Glutamatergic neuron (in vitro differentiated cells): ENCODE results near the gene PRSS36. TPM values are rescaled to one million over a fixed set of nuclear protein-coding genes. Genes with fewer than 3 reads are reported as not detected.
"Not testable (repeated sequence)": the region's sequence is repeated elsewhere in the genome, so short reads cannot be mapped to it uniquely, and the experiment has no call there.

Source experiments
- DNase-seq: peaks from one replicate; pipeline ENCODE4 v3.0.0; 2022
- H3K27ac Mint-ChIP-seq: one replicate; pipeline ENCODE4 v1.8.0; 2020; ENCODE audit warnings: mild to moderate bottlenecking, mixed read lengths, inconsistent platforms; ENCODE audit not compliant: unreplicated experiment
- H3K27me3 Mint-ChIP-seq: one replicate; pipeline ENCODE4 v1.8.0; 2020; ENCODE audit warnings: mild to moderate bottlenecking, moderate library complexity, mixed read lengths, inconsistent platforms; ENCODE audit not compliant: unreplicated experiment
- H3K36me3 Mint-ChIP-seq: one replicate; pipeline ENCODE4 v1.8.0; 2020; ENCODE audit warnings: mild to moderate bottlenecking, mixed read lengths, inconsistent platforms; ENCODE audit not compliant: unreplicated experiment
- H3K4me1 Mint-ChIP-seq: one replicate; pipeline ENCODE4 v1.8.0; 2020; ENCODE audit warnings: mild to moderate bottlenecking, low read depth, mixed read lengths, inconsistent platforms; ENCODE audit not compliant: unreplicated experiment
- H3K4me3 Mint-ChIP-seq: one replicate; pipeline ENCODE4 v1.8.0; 2020; ENCODE audit warnings: mild to moderate bottlenecking, mixed read lengths, inconsistent platforms; ENCODE audit not compliant: unreplicated experiment
- H3K9me3 Mint-ChIP-seq: one replicate; pipeline ENCODE4 v1.8.0; 2020; ENCODE audit warnings: mild to moderate bottlenecking, moderate library complexity, mixed read lengths, inconsistent platforms; ENCODE audit not compliant: unreplicated experiment
- total RNA-seq: library from RNA; stranded (reverse); fragmentation: NEBNext Ultra II Directional; extraction: Animal tissue kit (Norgen Biotek cat#: 25700); gene quantifications from one replicate; pipeline ENCODE4 v1.2.1, GENCODE V29; 2021; ENCODE audit not compliant: unreplicated experiment
- TF ChIP-seq, protein P1 (sequence below): fragments of 200-600 bp; sonication (generic); IDR thresholded peaks from one replicate; pipeline ENCODE4 v1.5.0; 2021; ENCODE audit not compliant: partially characterized antibody, unreplicated experiment

Gene PRSS36
- total RNA-seq, 1 donor from 2014 or later: 0.61 TPM

DNA sequence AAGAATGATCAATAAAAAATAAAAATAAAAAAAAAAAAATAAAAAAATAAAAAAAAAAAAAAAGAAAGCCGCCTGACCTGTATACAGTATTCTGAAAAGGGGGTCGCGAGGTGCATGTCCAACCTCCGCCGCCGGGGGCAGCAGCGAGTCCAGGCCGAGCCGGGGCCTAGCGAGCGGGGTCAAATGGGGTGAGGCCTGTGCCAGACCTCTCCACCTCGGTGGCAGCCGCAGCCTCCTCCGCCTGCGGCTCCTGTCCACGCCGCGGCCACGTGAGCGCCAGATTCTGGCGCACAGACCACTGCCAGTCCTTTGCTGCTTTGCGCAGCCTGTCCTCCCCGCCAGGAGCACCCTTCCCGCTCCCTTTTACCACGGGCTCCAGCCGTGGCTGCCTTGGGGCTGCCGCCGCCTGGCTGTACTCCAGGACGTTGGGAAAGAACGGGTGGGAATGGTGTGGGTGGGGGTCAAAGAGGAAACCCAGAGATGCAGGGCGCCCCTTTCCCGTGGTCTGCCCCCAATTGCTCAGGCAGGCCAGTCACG lies 44.1 kb downstream of the PRSS36 start:
- Mint-ChIP-seq H3K27me3 (peaks cover 8% of the 10 kb centered on the region), H3K27ac (no peak overlapping the region), H3K4me1 (peaks cover 11% of the 10 kb centered on the region), H3K4me3 (no peak overlapping the region), H3K9me3 (peaks cover 17% of the 10 kb centered on the region), H3K36me3 (no peaks in the 10 kb centered on the region)
- TF ChIP-seq, protein P1, sequence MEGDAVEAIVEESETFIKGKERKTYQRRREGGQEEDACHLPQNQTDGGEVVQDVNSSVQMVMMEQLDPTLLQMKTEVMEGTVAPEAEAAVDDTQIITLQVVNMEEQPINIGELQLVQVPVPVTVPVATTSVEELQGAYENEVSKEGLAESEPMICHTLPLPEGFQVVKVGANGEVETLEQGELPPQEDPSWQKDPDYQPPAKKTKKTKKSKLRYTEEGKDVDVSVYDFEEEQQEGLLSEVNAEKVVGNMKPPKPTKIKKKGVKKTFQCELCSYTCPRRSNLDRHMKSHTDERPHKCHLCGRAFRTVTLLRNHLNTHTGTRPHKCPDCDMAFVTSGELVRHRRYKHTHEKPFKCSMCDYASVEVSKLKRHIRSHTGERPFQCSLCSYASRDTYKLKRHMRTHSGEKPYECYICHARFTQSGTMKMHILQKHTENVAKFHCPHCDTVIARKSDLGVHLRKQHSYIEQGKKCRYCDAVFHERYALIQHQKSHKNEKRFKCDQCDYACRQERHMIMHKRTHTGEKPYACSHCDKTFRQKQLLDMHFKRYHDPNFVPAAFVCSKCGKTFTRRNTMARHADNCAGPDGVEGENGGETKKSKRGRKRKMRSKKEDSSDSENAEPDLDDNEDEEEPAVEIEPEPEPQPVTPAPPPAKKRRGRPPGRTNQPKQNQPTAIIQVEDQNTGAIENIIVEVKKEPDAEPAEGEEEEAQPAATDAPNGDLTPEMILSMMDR: peak; percentile 72
- peak; percentile 78 for DNase-seq

DNA sequence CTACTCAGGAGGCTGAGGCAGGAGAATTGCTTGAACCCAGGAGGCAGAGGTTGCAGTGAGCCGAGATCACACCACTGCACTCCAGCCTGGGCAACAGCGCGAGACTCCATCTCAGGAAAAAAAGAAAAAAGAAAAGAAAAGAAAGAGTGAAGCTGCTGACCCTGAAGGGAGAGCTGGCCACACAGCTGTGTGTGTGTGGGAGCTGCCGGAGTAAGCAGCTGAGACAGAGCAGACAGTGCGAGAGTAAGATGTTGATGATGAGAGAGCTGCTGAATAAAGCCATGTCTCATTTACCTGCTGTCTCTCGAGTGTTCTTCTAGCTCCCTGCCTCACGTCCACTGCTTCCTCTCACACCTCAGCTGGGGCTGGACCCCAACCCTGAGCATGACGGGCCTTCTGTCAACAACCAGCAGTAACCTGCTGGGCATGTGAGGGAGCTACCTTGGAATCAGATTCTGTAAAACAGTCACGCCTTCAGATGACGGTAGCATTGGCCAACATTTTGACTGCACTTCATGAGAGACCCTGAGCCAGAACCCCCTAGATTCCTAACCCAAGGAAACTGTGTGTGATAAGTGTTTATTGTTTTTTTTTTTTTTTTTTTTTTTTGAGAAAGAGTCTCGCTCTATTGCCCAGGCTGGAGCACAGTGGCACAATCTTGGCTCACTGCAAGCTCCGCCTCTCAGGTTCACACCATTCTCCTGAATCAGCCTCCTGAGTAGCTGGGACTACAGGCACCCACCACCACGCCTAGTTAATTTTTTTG lies 48.8 kb downstream of the PRSS36 start:
- not testable (repeated sequence) for H3K27ac Mint-ChIP-seq, H3K36me3 Mint-ChIP-seq, DNase-seq, H3K9me3 Mint-ChIP-seq, H3K4me3 Mint-ChIP-seq, H3K27me3 Mint-ChIP-seq, H3K4me1 Mint-ChIP-seq

DNA sequence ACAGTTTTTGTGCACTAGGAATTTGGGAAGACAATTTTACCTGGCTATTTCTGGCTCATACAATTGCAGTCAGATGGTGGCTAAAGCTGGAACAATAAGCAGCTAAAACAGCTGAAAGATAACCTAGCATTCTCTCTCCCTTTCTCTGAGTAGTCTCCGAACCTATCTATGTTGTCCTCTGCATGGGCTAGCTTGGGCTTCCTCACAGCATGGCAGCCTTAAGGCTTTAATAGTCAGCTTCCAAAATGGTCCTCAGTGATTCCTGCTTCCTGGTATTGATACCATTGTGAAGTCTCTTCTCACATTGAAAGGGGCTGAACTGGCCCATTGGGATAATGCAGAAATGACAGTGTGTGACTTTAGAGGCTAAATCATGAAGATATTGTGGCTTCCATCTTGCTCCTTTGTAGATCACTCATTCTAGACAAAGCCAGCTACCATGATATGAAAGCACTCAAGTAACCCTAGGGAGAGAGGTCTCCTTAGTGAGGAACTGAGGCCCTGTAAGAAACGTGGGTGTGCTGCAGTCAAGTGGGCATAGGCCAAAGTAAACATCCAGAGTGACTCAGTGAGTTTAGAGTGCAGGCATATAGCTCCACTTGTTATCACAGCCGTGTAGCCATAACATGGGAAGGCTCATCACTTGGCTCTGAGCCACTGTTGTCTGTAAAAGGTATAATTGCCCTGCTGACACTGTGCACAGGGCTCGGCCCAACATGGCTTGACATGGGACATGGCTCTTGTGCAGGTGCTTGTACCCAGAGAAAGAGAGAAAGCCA lies 49.8 kb downstream of the PRSS36 start:
- no peak overlapping the region for H3K27ac Mint-ChIP-seq
- H3K4me3 Mint-ChIP-seq: no peak overlapping the region
- DNase-seq: no peak
- H3K4me1 Mint-ChIP-seq: no peaks in the 10 kb centered on the region
- H3K36me3 Mint-ChIP-seq: no peaks in the 10 kb centered on the region
- TF ChIP-seq, protein P1: no peak
- H3K27me3 Mint-ChIP-seq: peaks cover 3% of the 10 kb centered on the region
- H3K9me3 Mint-ChIP-seq: peaks cover 9% of the 10 kb centered on the region

DNA sequence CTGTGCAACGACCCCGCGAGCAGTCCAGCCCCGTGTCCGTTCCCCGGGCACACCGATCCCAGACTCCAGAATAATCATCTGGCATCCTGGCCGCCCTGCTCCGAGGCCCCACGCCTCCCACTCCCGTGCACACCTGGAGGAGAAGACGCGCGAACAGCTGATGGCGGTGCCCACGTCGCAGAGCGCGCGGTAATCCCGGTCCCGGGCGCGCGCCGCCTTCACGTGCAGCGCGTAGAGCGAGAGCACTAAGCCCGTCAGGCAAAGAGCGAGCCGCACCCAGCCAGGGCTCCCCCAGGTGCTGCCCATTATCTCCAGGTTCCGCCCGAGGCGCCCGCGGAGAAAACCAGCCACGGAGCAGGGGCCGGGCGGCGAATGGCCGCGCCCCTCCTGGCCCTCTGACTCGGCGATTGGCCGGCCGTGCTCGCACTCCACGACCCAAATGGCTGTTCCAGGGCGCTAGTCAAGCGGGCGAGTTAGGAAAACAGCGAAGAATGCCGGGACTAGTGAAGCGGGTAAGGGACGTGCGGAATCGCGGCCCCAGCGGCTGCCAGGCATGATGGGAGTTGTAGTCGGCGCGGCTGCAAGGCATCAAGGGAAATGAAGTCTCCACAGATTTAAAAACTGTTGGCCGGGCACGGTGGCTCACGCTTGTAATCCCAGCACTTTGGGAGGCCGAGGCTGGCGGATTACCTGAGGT lies 55.3 kb downstream of the PRSS36 start, which contains the start of gene VKORC1:
Gene VKORC1 (minus strand): TSS at position 374 of the 697 bp plus-strand sequence. CDS start 68 bp downstream, at position 306.
- H3K9me3 Mint-ChIP-seq: peaks cover 9% of the 10 kb centered on the region
- peaks cover 4% of the 10 kb centered on the region for H3K4me1 Mint-ChIP-seq
- TF ChIP-seq, protein P1: no peak

DNA sequence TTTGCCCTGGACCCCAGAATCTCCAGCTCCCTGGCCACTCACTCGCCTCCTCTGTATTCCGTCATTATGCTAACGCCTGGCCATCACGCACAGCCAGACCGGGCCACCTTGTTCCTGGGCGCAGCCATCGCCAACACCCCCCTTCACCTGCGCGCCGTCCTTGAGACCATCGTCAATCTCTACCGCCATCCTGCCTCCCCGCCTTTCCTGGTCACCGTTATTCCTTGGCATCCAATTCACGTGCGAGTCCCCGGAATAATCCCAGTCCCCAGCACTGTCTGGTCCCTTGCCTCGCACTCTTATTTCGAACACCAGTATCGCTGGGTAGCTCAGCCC lies 55.8 kb downstream of the PRSS36 start:
- peak overlapping the region; percentile 99 for H3K4me3 Mint-ChIP-seq
- H3K27ac Mint-ChIP-seq: peak overlapping the region; percentile 94
- TF ChIP-seq, protein P1: no peak
- H3K9me3 Mint-ChIP-seq: peaks cover 9% of the 10 kb centered on the region
- DNase-seq: no peak
- peaks cover 4% of the 10 kb centered on the region for H3K4me1 Mint-ChIP-seq
- peaks cover 13% of the 10 kb centered on the region for H3K27me3 Mint-ChIP-seq
- H3K36me3 Mint-ChIP-seq: no peaks in the 10 kb centered on the region

More for the DNA sequence above, 55.3 kb downstream of the PRSS36 start, which contains the start of gene VKORC1:
- no peaks in the 10 kb centered on the region for H3K36me3 Mint-ChIP-seq
- peak within 1 kb of the TSS; percentile 94 for H3K27ac Mint-ChIP-seq
- DNase-seq: peak; percentile 90
- peaks cover 13% of the 10 kb centered on the region for H3K27me3 Mint-ChIP-seq
- H3K4me3 Mint-ChIP-seq: peak within 1 kb of the TSS; percentile 99
